Measurements from ENCODE around the gene TENT4B. TPM values are rescaled to one million over a fixed set of nuclear protein-coding genes. Genes with fewer than 3 reads are reported as not detected.

TENT4B gene
- 10 to 100 TPM in 3 of 6 donors, 1 to 10 TPM in 3; 7.2 to 19.2 (median 10.6) TPM for total RNA-seq

GRCh38 chr16:50152807-50153595, at the start of gene TENT4B:
Gene TENT4B (plus strand): TSS chr16:50153306. CDS start chr16:50153622, 316 bp downstream.
- WGBS, 2 donors, result 1% methylated on average over 22 to 26 of the region's 114 CpGs
- Histone ChIP-seq H3K27ac (peak within 1 kb of the TSS; percentile 92 to 96 (median 96)), H3K36me3 (no peaks in the 10 kb centered on the region), H3K4me1 (peaks cover 18 to 40% (median 26%) of the 10 kb centered on the region in 4 donors), H3K9me3 (no peaks in the 10 kb centered on the region), H3K27me3 (no peaks in the 10 kb centered on the region), H3K4me3 (peak within 1 kb of the TSS; percentile 70 to 93 (median 76))
- no peak for TF ChIP-seq CTCF (IDR thresholded peaks at IDR 0.05)
- peak in 2 of 4 donors; percentile 69 to 88 for TF ChIP-seq POLR2A (IDR thresholded peaks at IDR 0.05)
- peak; percentile 80 to 87 for TF ChIP-seq POLR2AphosphoS5 (IDR thresholded peaks at IDR 0.05)
- no peak for TF ChIP-seq EP300 (IDR thresholded peaks at IDR 0.05)
- DNase-seq (peak; percentile 87 to 97), ATAC-seq (ENCODE audit: low FRiP score in 2 of 2) (peak; percentile 94 to 96)

DNA sequence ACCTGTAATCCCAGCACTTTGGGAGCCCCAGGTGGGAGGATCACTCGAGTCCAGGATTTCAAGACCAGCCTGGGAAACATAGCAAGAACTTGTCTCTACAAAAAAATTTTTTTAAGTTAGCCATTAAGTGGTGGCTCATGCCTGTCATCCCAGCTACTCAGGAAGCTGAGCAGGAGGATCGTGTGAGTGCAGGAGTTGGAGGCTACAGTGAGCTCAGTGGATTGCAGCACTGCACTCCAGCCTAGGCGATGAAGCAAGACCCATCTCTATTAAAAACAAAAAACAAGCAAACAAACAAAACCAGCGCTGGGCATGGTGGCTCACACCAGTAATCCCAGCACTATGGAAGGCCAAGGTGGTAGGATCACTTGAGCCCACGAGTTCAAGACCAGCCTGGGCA, 49.3 kb upstream of the TENT4B start:
- Histone ChIP-seq H3K9me3 (no peaks in the 10 kb centered on the region), H3K4me1 (no peaks in the 10 kb centered on the region), H3K27ac (no peak overlapping the region), H3K4me3 (no peak overlapping the region), H3K36me3 (peaks cover 14 to 71% (median 52%) of the 10 kb centered on the region in 4 donors), H3K27me3 (no peaks in the 10 kb centered on the region)
- TF ChIP-seq POLR2AphosphoS5 (IDR thresholded peaks at IDR 0.05) (no peak), POLR2A (IDR thresholded peaks at IDR 0.05) (no peak), EP300 (IDR thresholded peaks at IDR 0.05) (no peak), CTCF (IDR thresholded peaks at IDR 0.05) (no peak)
- no peak for DNase-seq
- 74 to 85% methylated on average over 5 of the region's 5 CpGs for WGBS, 2 donors
- no peak for ATAC-seq (ENCODE audit: low FRiP score in 2 of 2)

- Histone ChIP-seq H3K27me3 (no peaks in the 10 kb centered on the region), H3K36me3 (no peaks in the 10 kb centered on the region), H3K4me3 (no peak overlapping the region), H3K9me3 (no peaks in the 10 kb centered on the region), H3K4me1 (no peaks in the 10 kb centered on the region), H3K27ac (no peak overlapping the region)
- ATAC-seq (ENCODE audit: low FRiP score in 2 of 2), result no peak
- TF ChIP-seq POLR2A (IDR thresholded peaks at IDR 0.05) (no peak), POLR2AphosphoS5 (IDR thresholded peaks at IDR 0.05) (no peak), CTCF (IDR thresholded peaks at IDR 0.05) (no peak), EP300 (IDR thresholded peaks at IDR 0.05) (no peak)
- WGBS, 2 donors, result 89 to 90% methylated on average over 7 to 8 of the region's 8 CpGs
- DNase-seq, result no peak
These were observed 38.6 kb upstream of the TENT4B start for GRCh38 chr16:50114357-50115129.

DNA sequence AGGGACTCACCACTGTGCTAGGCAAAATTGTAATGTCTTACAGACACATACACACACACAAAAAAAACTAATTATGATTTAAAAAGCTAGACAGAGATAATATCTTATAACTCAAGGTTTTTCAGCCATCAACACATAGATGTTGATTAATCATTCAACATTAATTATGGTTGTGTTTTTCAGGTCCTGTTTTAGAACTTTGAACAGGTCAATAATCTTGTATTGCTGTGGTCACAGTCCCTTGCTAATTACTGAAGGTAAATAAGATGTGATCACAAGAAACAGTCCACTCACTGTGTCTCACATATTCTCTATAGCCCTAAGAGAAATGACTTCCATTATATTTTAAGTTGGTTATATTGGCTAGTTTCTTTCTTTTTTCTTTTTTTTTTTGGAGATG, 32.4 kb upstream of the TENT4B start:
- H3K4me3 ChIP-seq, result no peak overlapping the region
- H3K4me1 ChIP-seq, result no peaks in the 10 kb centered on the region
- TF ChIP-seq POLR2AphosphoS5 (IDR thresholded peaks at IDR 0.05), result no peak
- no peak for TF ChIP-seq EP300 (IDR thresholded peaks at IDR 0.05)
- no peak for TF ChIP-seq CTCF (IDR thresholded peaks at IDR 0.05)
- TF ChIP-seq POLR2A (IDR thresholded peaks at IDR 0.05), result no peak
- H3K27me3 ChIP-seq, result no peaks in the 10 kb centered on the region
- ATAC-seq (ENCODE audit: low FRiP score in 2 of 2), result no peak
- DNase-seq, result no peak
- peaks cover 0 to 3% (median 0%) of the 10 kb centered on the region in 4 donors for H3K9me3 ChIP-seq
- H3K27ac ChIP-seq, result no peak overlapping the region
- H3K36me3 ChIP-seq, result no peaks in the 10 kb centered on the region

Measured in upper lobe of left lung (tissue), 6 donors.